ENCODE data around the gene EVPL. TPM values are rescaled to one million over a fixed set of nuclear protein-coding genes. Genes with fewer than 3 reads are reported as not detected.
"Not testable (repeated sequence)": the region's sequence is repeated elsewhere in the genome, so short reads cannot be mapped to it uniquely, and the experiment has no call there.

The EVPL gene
- total and polyA plus RNA-seq, 7 donors: 2.9 to 23.5 (median 6.4) TPM

GRCh38 chr17:75976175-75976848 is 50.8 kb downstream of the EVPL start:
- H3K36me3 ChIP-seq: peaks cover 0 to 25% (median 0%) of the 10 kb centered on the region in 4 donors
- H3K9me3 ChIP-seq: no peaks in the 10 kb centered on the region
- intact Hi-C loops (cut with DNase I): no loop called here
- no peak overlapping the region for H3K27ac ChIP-seq
- H3K4me1 ChIP-seq: peaks cover 0 to 40% (median 32%) of the 10 kb centered on the region in 4 donors
- TF ChIP-seq CTCF (IDR thresholded peaks at IDR 0.05) (no peak), POLR2AphosphoS5 (IDR thresholded peaks at IDR 0.05) (no peak), POLR2A (IDR thresholded peaks at IDR 0.05) (no peak), EP300 (IDR thresholded peaks at IDR 0.05) (no peak)
- DNase-seq: no peak
- 31 to 69% methylated on average over 9 of the region's 9 CpGs for WGBS, 2 donors
- no peak overlapping the region for H3K4me3 ChIP-seq
- H3K27me3 ChIP-seq: no peaks in the 10 kb centered on the region

GRCh38 chr17:75975757-75976174 is 51.3 kb downstream of the EVPL start:
- Histone ChIP-seq H3K4me3 (no peak overlapping the region), H3K4me1 (peaks cover 0 to 40% (median 32%) of the 10 kb centered on the region in 4 donors), H3K36me3 (peaks cover 0 to 30% (median 0%) of the 10 kb centered on the region in 4 donors), H3K27me3 (no peaks in the 10 kb centered on the region), H3K27ac (no peak overlapping the region), H3K9me3 (no peaks in the 10 kb centered on the region)
- TF ChIP-seq POLR2AphosphoS5 (IDR thresholded peaks at IDR 0.05): no peak
- TF ChIP-seq EP300 (IDR thresholded peaks at IDR 0.05): no peak
- TF ChIP-seq POLR2A (IDR thresholded peaks at IDR 0.05): no peak
- TF ChIP-seq CTCF (IDR thresholded peaks at IDR 0.05): no peak
- DNase-seq: no peak
- WGBS, 2 donors: 20 to 65% methylated on average over 5 of the region's 5 CpGs
- intact Hi-C loops (cut with DNase I): no loop called here

GRCh38 chr17:75975187-75975586 is 51.9 kb downstream of the EVPL start:
- DNase-seq; H3K9me3 ChIP-seq; H3K4me3 ChIP-seq; H3K27me3 ChIP-seq; intact Hi-C loops (cut with DNase I); H3K27ac ChIP-seq: not testable (repeated sequence)
- H3K36me3 ChIP-seq: peaks cover 0 to 30% (median 0%) of the 10 kb centered on the region in 4 donors
- WGBS, 2 donors: 93% methylated on average over 6 of the region's 6 CpGs
- peaks cover 0 to 36% (median 28%) of the 10 kb centered on the region in 4 donors for H3K4me1 ChIP-seq

- Histone ChIP-seq H3K4me3 (no peak overlapping the region), H3K36me3 (peaks cover 0 to 40% (median 0%) of the 10 kb centered on the region in 4 donors), H3K27ac (no peak overlapping the region), H3K9me3 (no peaks in the 10 kb centered on the region), H3K4me1 (peaks cover 0 to 6% (median 2%) of the 10 kb centered on the region in 4 donors), H3K27me3 (no peaks in the 10 kb centered on the region)
- no peak for TF ChIP-seq EP300 (IDR thresholded peaks at IDR 0.05)
- TF ChIP-seq CTCF (IDR thresholded peaks at IDR 0.05): no peak
- TF ChIP-seq POLR2AphosphoS5 (IDR thresholded peaks at IDR 0.05): no peak
- no peak for TF ChIP-seq POLR2A (IDR thresholded peaks at IDR 0.05)
- no peak for DNase-seq
- WGBS, 2 donors: 92 to 93% methylated on average over 7 of the region's 7 CpGs
- intact Hi-C loops (cut with DNase I): no loop called here
These were observed 56.5 kb downstream of the EVPL start for GRCh38 chr17:75970626-75971025.

- peaks cover 0 to 40% (median 0%) of the 10 kb centered on the region in 4 donors for H3K36me3 ChIP-seq
- H3K27me3 ChIP-seq: no peaks in the 10 kb centered on the region
- no peak overlapping the region for H3K4me3 ChIP-seq
- intact Hi-C loops (cut with DNase I): no loop called here
- TF ChIP-seq CTCF (IDR thresholded peaks at IDR 0.05): no peak
- no peak for TF ChIP-seq EP300 (IDR thresholded peaks at IDR 0.05)
- no peak for TF ChIP-seq POLR2A (IDR thresholded peaks at IDR 0.05)
- no peak for TF ChIP-seq POLR2AphosphoS5 (IDR thresholded peaks at IDR 0.05)
- 65 to 74% methylated on average over 4 of the region's 4 CpGs for WGBS, 2 donors
- DNase-seq: no peak
- H3K27ac ChIP-seq: no peak overlapping the region
- H3K9me3 ChIP-seq: no peaks in the 10 kb centered on the region
- peaks cover 0 to under 1% (median 0%) of the 10 kb centered on the region in 4 donors for H3K4me1 ChIP-seq
These were observed 57.0 kb downstream of the EVPL start for GRCh38 chr17:75970011-75970523.

- H3K9me3 ChIP-seq; H3K27me3 ChIP-seq; intact Hi-C loops (cut with DNase I); H3K27ac ChIP-seq; H3K4me3 ChIP-seq; DNase-seq; H3K4me1 ChIP-seq: not testable (repeated sequence)
- WGBS, 2 donors: 86 to 93% methylated on average over 10 of the region's 10 CpGs
- peaks cover 0 to 40% (median 0%) of the 10 kb centered on the region in 4 donors for H3K36me3 ChIP-seq
These were observed 58.1 kb downstream of the EVPL start for GRCh38 chr17:75969044-75969443.

Measured in sigmoid colon (tissue), 7 donors.